Suprapubic skin (tissue), 4 donors: Measurements from ENCODE around the gene GGA1. TPM values are rescaled to one million over a fixed set of nuclear protein-coding genes. Genes with fewer than 3 reads are reported as not detected.

Experiments
- DNase-seq, 2 donors: peaks; one replicate each; pipeline ENCODE4 v3.0.0-alpha.2; 2019; ENCODE audit warnings: low spot score in 2 of 2
- H3K27ac ChIP-seq: fragments of 200-600 bp; sonication (generic); one replicate; pipeline ENCODE4 v1.5.1; 2019
- H3K27me3 ChIP-seq: fragments of 200-600 bp; sonication (generic); one replicate; pipeline ENCODE4 v1.5.1; 2019
- H3K36me3 ChIP-seq: fragments of 200-600 bp; sonication (generic); one replicate; pipeline ENCODE4 v1.5.1; 2019
- H3K4me1 ChIP-seq: fragments of 200-600 bp; sonication (generic); one replicate; pipeline ENCODE4 v1.5.1; 2019
- H3K4me3 ChIP-seq: fragments of 200-600 bp; sonication (generic); one replicate; pipeline ENCODE4 v1.5.1; 2019; ENCODE audit warnings: mild to moderate bottlenecking
- H3K9me3 ChIP-seq: fragments of 200-600 bp; sonication (generic); one replicate; pipeline ENCODE4 v1.5.1; 2019
- CTCF ChIP-seq, 2 donors: fragments of 200-600 bp in 1 of 2; fragments of 450-650 bp in 1 of 2; sonication (generic) in 1 of 2; IDR thresholded peaks; one replicate each; pipeline ENCODE4 v1.5.1; 2016 to 2019; ENCODE audit warnings: antibody characterized with exemption in 2 of 2, mild to moderate bottlenecking in 1 of 2, moderate library complexity in 1 of 2
- EP300 ChIP-seq: sonication (generic); formaldehyde crosslinking; IDR thresholded peaks from one replicate; pipeline ENCODE4 v1.6.1; 2017; ENCODE audit warnings: antibody characterized with exemption
- POLR2A ChIP-seq, 2 donors: fragments of 450-650 bp; IDR thresholded peaks; one replicate each; pipeline ENCODE4 v1.6.1; 2017; ENCODE audit warnings: antibody characterized with exemption in 2 of 2, mild to moderate bottlenecking in 2 of 2, moderate library complexity in 2 of 2
- POLR2AphosphoS5 ChIP-seq, 3 donors: sonication (generic); formaldehyde crosslinking; IDR thresholded peaks; one replicate each; pipeline ENCODE4 v1.6.1; 2017; ENCODE audit warnings: antibody characterized with exemption in 3 of 3
- WGBS: methylation state at CpG from one replicate; pipeline ENCODE4 v1.1.5; 2018; 5-methylcytosine and 5-hydroxymethylcytosine counted together
- total RNA-seq, 4 donors: library from RNA; depleted of rRNA; stranded (reverse); fragments of >200 nt; gene quantifications; one replicate each; pipeline ENCODE4 v1.1.0, GENCODE V29; 2016

Gene GGA1
- total RNA-seq, 4 donors from 2014 or later: 52.8 to 124 (median 65.3) TPM

GRCh38 chr22:37674248-37674647 is 65.6 kb downstream of the GGA1 start:
- TF ChIP-seq CTCF (IDR thresholded peaks at IDR 0.05) (no peak), POLR2A (IDR thresholded peaks at IDR 0.05) (no peak)
- WGBS: 60% methylated on average over 4 of the region's 12 CpGs
- Histone ChIP-seq H3K27ac (peak overlapping the region; percentile 80), H3K4me3 (no peak overlapping the region), H3K27me3 (no peaks in the 10 kb centered on the region), H3K36me3 (no peaks in the 10 kb centered on the region), H3K9me3 (no peaks in the 10 kb centered on the region), H3K4me1 (peaks cover 65% of the 10 kb centered on the region)
- DNase-seq: no peak

GRCh38 chr22:37674951-37675929 is 66.6 kb downstream of the GGA1 start, which contains the start of gene LGALS1:
Gene LGALS1, plus strand, starts transcription at chr22:37675636. Its CDS starts 67 bp downstream, at chr22:37675703.
- peaks cover 65% of the 10 kb centered on the region for H3K4me1 ChIP-seq
- H3K36me3 ChIP-seq: peaks cover 4% of the 10 kb centered on the region
- peak within 1 kb of the TSS; percentile 52 for H3K4me3 ChIP-seq
- H3K27ac ChIP-seq: peak within 1 kb of the TSS; percentile 80
- TF ChIP-seq POLR2A (IDR thresholded peaks at IDR 0.05) (peak in 1 of 2 donors; percentile 32), EP300 (no peak), POLR2AphosphoS5 (IDR thresholded peaks at IDR 0.05) (peak in 2 of 3 donors; percentile 36 to 69), CTCF (IDR thresholded peaks at IDR 0.05) (no peak)
- H3K27me3 ChIP-seq: no peaks in the 10 kb centered on the region
- no peaks in the 10 kb centered on the region for H3K9me3 ChIP-seq
- WGBS: 21% methylated on average over 12 of the region's 34 CpGs
- DNase-seq: peak; percentile 98 to 99

GRCh38 chr22:37675930-37676735 is 67.5 kb downstream of the GGA1 start:
- no peak for TF ChIP-seq POLR2AphosphoS5 (IDR thresholded peaks at IDR 0.05)
- no peak for TF ChIP-seq CTCF (IDR thresholded peaks at IDR 0.05)
- no peak for TF ChIP-seq POLR2A (IDR thresholded peaks at IDR 0.05)
- no peak for TF ChIP-seq EP300
- no peaks in the 10 kb centered on the region for H3K9me3 ChIP-seq
- peak overlapping the region; percentile 52 for H3K4me3 ChIP-seq
- no peaks in the 10 kb centered on the region for H3K27me3 ChIP-seq
- peak overlapping the region; percentile 80 for H3K27ac ChIP-seq
- no peak for DNase-seq
- H3K36me3 ChIP-seq: peaks cover 4% of the 10 kb centered on the region
- H3K4me1 ChIP-seq: peaks cover 66% of the 10 kb centered on the region
- WGBS: 18% methylated on average over 17 of the region's 17 CpGs

GRCh38 chr22:37676736-37677492 is 68.3 kb downstream of the GGA1 start:
- H3K4me3 ChIP-seq: peak overlapping the region; percentile 52
- H3K36me3 ChIP-seq: peaks cover 4% of the 10 kb centered on the region
- TF ChIP-seq POLR2AphosphoS5 (IDR thresholded peaks at IDR 0.05): no peak
- no peak for TF ChIP-seq EP300
- no peak for TF ChIP-seq POLR2A (IDR thresholded peaks at IDR 0.05)
- TF ChIP-seq CTCF (IDR thresholded peaks at IDR 0.05): no peak
- peaks cover 73% of the 10 kb centered on the region for H3K4me1 ChIP-seq
- peak; percentile 91 to 93 for DNase-seq
- H3K27ac ChIP-seq: peak overlapping the region; percentile 80
- no peaks in the 10 kb centered on the region for H3K27me3 ChIP-seq
- H3K9me3 ChIP-seq: no peaks in the 10 kb centered on the region
- WGBS: 3% methylated on average over 19 of the region's 42 CpGs
